Body of pancreas (tissue), 4 donors: ENCODE data around the gene KYAT1.

Experiments used
- CTCF ChIP-seq, 7 experiments: fragments of 450-650 bp in 4 of 7; fragments of 200-600 bp in 3 of 7; sonication (generic) in 3 of 7; IDR thresholded peaks; one replicate each; pipeline ENCODE4 v1.5.1; 2016 to 2019; ENCODE audit warnings: antibody characterized with exemption in 7 of 7
- POLR2A ChIP-seq, 3 donors: fragments of 450-650 bp; IDR thresholded peaks; one replicate each; pipeline ENCODE4 v1.6.1; 2016; ENCODE audit warnings: antibody characterized with exemption in 3 of 3, mild to moderate bottlenecking in 2 of 3

GRCh38 chr9:128903871-128904620, 22.3 kb upstream of the KYAT1 start:
- TF ChIP-seq CTCF (IDR thresholded peaks at IDR 0.05): no peak
- no peak for TF ChIP-seq POLR2A (IDR thresholded peaks at IDR 0.05)
